HG03064 (cell line): Measurements from ENCODE around the gene MINDY2.
"Not testable (repeated sequence)": the region's sequence is repeated elsewhere in the genome, so short reads cannot be mapped to it uniquely, and the experiment has no call there.

Source experiments
- ATAC-seq: cut with Tn5 transposase; IDR thresholded peaks from one replicate; pipeline ENCODE4 v1.9.1; 2021; ENCODE audit warnings: low read depth; ENCODE audit not compliant: unreplicated experiment

MINDY2 gene

DNA sequence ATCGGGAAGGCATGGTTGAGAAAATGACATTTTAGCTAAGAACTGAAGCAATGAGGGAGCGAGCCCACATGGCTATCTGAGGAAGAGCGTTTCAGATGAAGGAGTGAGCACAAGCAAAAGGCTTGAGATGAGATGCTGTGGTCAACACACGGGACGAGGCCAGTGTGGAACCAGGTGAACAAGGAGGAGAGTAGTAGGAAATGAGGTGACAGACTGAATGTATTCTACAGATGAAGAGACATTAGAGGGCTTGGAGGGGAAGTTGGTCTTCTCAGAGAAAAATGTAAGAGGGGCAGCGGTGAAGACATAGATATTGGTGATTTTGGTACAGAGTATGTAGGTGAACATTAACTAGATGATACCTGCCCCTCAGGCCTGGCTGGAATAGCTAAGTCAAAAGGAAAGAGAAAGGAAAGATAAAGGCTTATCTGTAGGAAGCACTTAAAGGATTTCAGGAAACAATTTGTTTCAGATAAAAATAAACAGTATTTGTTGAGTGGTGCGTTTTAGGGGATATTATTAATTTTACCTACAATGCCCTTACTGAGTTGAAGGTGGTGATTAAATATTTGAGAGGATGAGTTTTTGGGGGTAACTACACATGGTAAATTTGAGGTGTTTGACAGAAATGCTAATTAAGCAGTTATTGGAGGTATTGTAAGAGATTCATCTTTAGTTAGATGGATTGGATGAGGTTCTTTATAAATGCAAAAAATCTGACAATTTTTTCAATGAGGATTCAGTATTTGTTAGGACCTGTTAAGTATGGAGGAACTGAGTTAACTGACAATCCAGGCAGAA is 105.4 kb downstream of the MINDY2 start:
- ATAC-seq, result no peak

GRCh38 chr15:58877999-58878825 is 107.1 kb downstream of the MINDY2 start:
- no peak for ATAC-seq

DNA sequence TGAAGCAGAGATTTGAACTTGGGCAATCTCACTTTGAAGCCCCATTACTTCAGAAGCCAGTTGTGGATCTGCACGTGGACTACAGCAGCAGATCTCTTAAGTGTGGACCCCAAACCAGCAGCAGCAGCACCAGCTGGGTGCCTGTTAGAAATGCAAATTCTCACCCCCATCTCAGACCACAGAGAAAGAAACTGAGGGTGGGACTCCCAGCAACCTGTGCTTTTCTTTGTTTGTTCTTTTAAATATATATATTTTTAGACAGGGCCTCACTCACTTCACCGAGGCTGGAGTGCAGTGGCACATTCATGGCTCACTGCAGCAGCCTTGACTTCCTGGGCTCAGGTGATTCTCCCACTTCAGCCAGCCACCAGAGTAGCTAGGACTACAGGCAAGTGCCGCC is 109.2 kb downstream of the MINDY2 start:
- ATAC-seq, result no peak

GRCh38 chr15:58882243-58882642 is 111.1 kb downstream of the MINDY2 start:
- no peak for ATAC-seq

DNA sequence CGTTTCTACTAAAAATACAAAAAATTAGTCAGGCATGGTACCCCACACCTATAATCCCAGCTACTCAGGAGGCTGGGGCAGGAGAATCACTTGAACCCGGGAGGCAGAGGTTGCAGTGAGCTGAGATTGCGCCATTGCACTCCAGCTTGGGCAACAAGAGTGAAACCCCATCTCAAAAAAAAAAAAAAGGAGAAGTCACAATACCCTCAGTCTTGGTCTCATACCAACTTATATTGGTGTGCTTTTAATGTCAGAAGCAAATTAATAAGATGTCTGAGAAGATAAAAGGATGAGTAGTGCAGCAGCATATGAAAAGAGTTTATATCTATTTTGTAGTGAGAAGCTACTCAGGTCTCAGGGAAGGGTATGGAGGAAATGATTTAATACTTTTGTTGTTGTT is 112.8 kb downstream of the MINDY2 start:
- not testable (repeated sequence) for ATAC-seq

DNA sequence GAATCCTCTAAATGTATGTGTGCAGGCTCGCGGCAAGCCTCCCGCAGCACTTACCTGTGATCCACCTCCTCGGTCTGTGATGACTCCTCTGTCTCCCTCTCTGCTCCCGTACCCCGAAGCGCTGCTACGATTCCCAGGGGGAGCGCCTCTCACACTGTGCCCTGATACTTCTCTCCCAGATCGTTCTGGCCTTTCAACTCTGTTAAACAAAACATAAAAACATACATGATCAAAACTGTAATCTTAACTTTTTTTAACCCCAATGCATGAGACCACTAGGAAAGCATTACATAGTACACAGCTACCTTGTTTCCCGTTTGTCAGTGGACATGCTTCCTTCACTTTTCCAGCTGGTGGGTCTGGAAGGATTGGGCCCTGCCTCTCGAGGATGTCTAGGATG is 115.8 kb downstream of the MINDY2 start:
- no peak for ATAC-seq

DNA sequence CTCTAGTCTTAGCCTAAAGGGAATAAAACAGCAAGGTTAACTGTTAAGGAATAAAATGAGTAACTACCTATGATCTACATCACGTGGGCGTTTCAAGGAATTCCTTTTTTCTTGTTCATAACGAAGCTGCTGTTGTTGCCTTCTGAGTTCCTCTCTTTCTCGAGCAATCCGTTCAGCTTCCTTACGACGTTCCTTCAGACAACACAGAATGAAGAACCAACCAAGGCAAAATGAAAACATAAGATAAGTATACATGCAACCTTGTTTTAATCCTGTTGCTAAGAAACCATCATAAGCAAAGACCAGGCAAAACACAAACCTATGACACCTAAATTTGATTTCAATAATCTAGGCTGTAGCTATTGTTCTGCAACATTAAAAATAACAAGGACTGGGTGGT is 118.3 kb downstream of the MINDY2 start:
- no peak for ATAC-seq

DNA sequence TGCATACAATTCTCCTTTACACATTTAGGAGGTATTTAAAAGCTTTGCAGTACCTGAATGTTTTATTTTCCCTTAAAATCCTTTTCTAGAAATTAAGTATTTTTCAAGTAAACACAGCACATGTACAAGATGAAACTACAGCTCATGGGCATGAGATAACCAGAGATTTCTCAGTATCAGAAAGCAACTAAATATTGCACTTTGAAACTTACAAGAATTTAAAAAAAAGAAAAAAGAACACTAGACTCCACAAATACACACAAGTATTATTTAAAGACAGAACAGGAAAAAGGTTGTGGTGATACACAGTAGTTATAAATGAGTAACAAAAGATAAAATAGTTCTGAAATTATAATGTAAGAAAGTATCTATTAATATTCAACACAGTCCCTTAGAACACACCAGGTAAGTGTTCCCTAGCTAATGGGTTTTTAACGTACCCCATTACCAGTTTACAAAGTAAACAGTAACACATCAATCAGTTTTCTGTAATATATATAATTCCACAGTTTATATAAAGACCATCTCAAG is 127.1 kb downstream of the MINDY2 start:
- no peak for ATAC-seq

GRCh38 chr15:58900631-58901030 is 129.5 kb downstream of the MINDY2 start:
- no peak for ATAC-seq

GRCh38 chr15:58908550-58909309 is 137.6 kb downstream of the MINDY2 start:
- no peak for ATAC-seq

DNA sequence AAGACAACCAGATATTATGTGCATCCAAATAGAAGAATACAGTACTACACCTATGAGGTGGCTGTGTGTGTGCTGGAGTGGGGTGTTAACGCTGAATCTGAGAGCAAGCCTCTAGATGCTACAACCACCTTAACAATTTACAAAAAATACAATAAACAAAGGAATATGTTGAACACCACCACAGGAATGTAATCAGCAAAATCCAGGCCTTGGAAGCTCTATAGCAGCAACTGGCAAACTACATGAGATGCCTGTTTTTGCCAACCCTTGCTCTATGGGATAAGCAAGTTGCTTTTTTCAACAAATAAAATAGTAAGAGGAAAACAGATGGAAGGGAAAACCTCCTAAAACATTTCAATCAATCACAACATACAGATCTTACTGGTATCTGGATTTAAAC is 138.5 kb downstream of the MINDY2 start:
- no peak for ATAC-seq

DNA sequence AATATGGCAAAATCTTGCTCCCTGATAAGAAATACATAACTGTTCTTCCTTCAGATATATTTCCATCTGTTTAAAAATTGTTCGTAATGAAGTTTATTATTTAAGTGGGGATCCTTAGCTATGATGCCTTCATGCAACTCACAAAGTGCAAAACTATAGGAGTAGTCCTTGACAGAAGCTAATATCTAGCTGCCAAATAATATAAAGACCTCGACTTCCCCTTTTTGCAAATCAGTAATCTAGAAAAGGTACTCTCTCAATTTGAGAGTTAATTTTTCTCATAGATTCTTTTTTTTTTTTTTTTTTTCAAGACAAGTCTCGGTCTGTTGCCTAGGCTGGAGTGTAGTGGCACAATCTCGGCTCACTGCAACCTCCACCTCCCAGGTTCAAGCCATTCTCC is 139.4 kb downstream of the MINDY2 start:
- ATAC-seq, result no peak
